DND-41 (cell line): ENCODE data around the gene PTMA.
A peak's percentile ranks its signal among the peaks of the same experiment; 100 is the strongest.

Experiments used
- ATAC-seq: fragments of 200-7000 bp; cut with Tn5 transposase; 3 replicates; pipeline ENCODE4 v1.9.1; 2021; ENCODE audit warnings: low read depth; ENCODE audit not compliant: insufficient read depth
- DNase-seq: peaks from one replicate; pipeline ENCODE4 v3.0.0-alpha.2; 2020
- H2AFZ ChIP-seq: 2 replicates; pipeline ENCODE4 v1.6.0; 2012; ENCODE audit warnings: low read depth, low read length
- H3K27ac ChIP-seq: 2 replicates; pipeline ENCODE4 v1.5.1; 2012; ENCODE audit warnings: low read length, inconsistent platforms
- H3K27me3 ChIP-seq: fragments of 200-600 bp; sonication (generic); 2 replicates; pipeline ENCODE4 v1.6.0; 2012; ENCODE audit warnings: low read length, mild to moderate bottlenecking, inconsistent platforms; ENCODE audit not compliant: insufficient read depth, poor library complexity
- H3K36me3 ChIP-seq: 2 replicates; pipeline ENCODE4 v1.5.1; 2012; ENCODE audit warnings: low read length, inconsistent platforms; ENCODE audit not compliant: insufficient read depth
- H3K4me1 ChIP-seq: 2 replicates; pipeline ENCODE4 v1.5.1; 2012; ENCODE audit warnings: mild to moderate bottlenecking, low read length; ENCODE audit not compliant: insufficient read depth
- H3K4me2 ChIP-seq: 2 replicates; pipeline ENCODE4 v1.6.0; 2012; ENCODE audit warnings: mild to moderate bottlenecking, moderate library complexity, low read length, inconsistent platforms; ENCODE audit not compliant: insufficient read depth
- H3K4me3 ChIP-seq, 2 experiments: fragments of 200-600 bp in 1 of 2; shearing (Covaris generic) in 1 of 2; 2 replicates each; pipeline ENCODE4 v1.5.1; 2012 to 2016; ENCODE audit warnings: inconsistent platforms in 2 of 2, low read length in 2 of 2, mild to moderate bottlenecking in 2 of 2, low read depth in 1 of 2, moderate library complexity in 1 of 2
- H3K79me2 ChIP-seq: 2 replicates; pipeline ENCODE4 v1.6.0; 2012; ENCODE audit warnings: low read length, inconsistent platforms; ENCODE audit not compliant: insufficient read depth
- H3K9ac ChIP-seq: 2 replicates; pipeline ENCODE4 v1.6.0; 2012; ENCODE audit warnings: low read depth, mild to moderate bottlenecking, inconsistent platforms, low read length, moderate library complexity
- H3K9me3 ChIP-seq: 2 replicates; pipeline ENCODE4 v1.5.1; 2012; ENCODE audit warnings: low read length, moderate library complexity, mild to moderate bottlenecking, inconsistent platforms; ENCODE audit not compliant: insufficient read depth, severe bottlenecking
- H4K20me1 ChIP-seq: 2 replicates; pipeline ENCODE4 v1.6.0; 2012; ENCODE audit warnings: low read length; ENCODE audit not compliant: insufficient read depth
- EZH2 ChIP-seq: IDR thresholded peaks from 3 replicates; pipeline ENCODE4 v1.6.1; 2012; ENCODE audit warnings: borderline replicate concordance, low read depth, mild to moderate bottlenecking, moderate library complexity, low read length, inconsistent platforms; ENCODE audit not compliant: severe bottlenecking
- TF ChIP-seq, protein P1 (sequence below): IDR thresholded peaks from 2 replicates; pipeline ENCODE4 v1.5.1; 2012; ENCODE audit warnings: borderline replicate concordance, low read length, moderate library complexity, mild to moderate bottlenecking; ENCODE audit not compliant: poor library complexity, severe bottlenecking; ENCODE audit errors: extremely low read depth

Gene PTMA

DNA sequence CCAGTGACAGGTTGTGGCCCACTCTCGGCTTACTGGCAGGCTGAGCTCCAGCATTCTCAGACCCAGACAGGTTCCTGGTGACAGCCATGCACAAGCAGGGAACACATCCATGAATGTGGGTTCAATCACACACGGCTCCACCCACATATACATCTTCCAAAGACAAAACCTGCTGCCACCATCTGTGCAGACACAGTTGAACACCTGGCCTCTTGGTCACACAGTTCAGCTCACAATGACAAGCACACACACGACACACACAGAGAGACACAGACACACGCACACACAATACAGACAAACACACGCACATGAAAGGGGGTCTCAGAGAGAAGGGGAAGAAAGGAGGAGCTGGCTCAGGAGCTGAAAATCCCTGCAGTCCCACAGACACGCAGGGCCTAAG, 32.1 kb upstream of the PTMA start:
- Histone ChIP-seq H3K27ac (no peak overlapping the region), H3K36me3 (no peaks in the 10 kb centered on the region), H3K9me3 (no peaks in the 10 kb centered on the region), H3K27me3 (no peaks in the 10 kb centered on the region), H3K4me1 (peaks cover 40% of the 10 kb centered on the region), H3K4me2 (no peak overlapping the region), H4K20me1 (no peaks in the 10 kb centered on the region), H2AFZ (no peak overlapping the region), H3K9ac (no peak overlapping the region), H3K4me3 (no peak overlapping the region), H3K79me2 (peaks cover 2% of the 10 kb centered on the region; the same call in 1 of the 2 replicates)
- TF ChIP-seq EZH2, result no peak
- TF ChIP-seq, protein P1, sequence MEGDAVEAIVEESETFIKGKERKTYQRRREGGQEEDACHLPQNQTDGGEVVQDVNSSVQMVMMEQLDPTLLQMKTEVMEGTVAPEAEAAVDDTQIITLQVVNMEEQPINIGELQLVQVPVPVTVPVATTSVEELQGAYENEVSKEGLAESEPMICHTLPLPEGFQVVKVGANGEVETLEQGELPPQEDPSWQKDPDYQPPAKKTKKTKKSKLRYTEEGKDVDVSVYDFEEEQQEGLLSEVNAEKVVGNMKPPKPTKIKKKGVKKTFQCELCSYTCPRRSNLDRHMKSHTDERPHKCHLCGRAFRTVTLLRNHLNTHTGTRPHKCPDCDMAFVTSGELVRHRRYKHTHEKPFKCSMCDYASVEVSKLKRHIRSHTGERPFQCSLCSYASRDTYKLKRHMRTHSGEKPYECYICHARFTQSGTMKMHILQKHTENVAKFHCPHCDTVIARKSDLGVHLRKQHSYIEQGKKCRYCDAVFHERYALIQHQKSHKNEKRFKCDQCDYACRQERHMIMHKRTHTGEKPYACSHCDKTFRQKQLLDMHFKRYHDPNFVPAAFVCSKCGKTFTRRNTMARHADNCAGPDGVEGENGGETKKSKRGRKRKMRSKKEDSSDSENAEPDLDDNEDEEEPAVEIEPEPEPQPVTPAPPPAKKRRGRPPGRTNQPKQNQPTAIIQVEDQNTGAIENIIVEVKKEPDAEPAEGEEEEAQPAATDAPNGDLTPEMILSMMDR, result no peak
- no peak for DNase-seq
- ATAC-seq, result no peak

DNA sequence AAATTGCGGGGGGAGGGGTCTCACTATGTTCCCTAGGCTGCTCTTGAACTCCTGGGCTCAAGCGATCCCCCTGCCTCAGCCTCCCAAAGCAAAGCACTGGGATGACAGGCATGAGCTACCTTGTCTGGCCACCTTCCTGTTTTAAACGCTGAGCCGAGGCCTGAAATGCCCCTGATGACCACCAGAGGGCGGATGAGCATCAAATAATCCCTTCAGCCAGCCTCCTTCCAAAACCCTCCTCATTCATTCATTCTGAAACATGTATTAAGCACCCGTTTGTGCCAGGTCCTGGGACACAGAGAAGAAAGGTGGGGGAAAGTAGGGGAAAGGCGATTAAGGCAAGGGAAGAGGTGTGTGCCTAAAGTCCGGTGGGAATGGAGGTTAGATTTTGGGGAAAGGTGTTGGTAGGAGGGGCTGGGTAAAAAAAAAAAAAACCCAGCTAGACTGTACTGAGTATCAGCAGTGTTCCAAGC, 30.7 kb upstream of the PTMA start:
- Histone ChIP-seq H2AFZ (no peak overlapping the region), H3K4me2 (peak overlapping the region; percentile 31; the same call in 1 of the 2 replicates)
- TF ChIP-seq, protein P1, result peak; percentile 98
- TF ChIP-seq EZH2, result no peak

DNA sequence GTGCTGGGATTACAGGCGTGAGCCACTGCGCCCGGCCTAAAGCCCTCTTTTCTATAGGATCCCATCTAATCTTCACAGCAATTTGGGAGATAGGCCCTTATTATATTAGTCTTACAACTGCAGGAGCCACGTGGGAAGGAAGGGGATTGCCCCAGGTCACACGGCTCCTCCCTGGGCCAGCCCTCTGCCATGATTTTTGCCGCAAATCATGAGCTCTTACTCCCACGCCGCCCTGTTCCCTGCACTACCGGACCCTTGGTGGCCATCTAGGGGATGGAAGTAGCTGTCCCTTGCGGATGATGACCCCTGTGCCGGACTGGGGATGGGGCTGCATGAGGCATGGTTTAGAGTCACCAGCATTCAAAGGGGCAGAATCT, 28.4 kb upstream of the PTMA start:
- Histone ChIP-seq H3K27ac (no peak overlapping the region), H3K79me2 (peaks cover 21% of the 10 kb centered on the region), H2AFZ (no peak overlapping the region), H3K4me1 (peaks cover 40% of the 10 kb centered on the region), H3K4me2 (no peak overlapping the region), H3K36me3 (no peaks in the 10 kb centered on the region), H3K9me3 (no peaks in the 10 kb centered on the region), H3K4me3 (no peak overlapping the region), H3K9ac (no peak overlapping the region), H4K20me1 (no peaks in the 10 kb centered on the region), H3K27me3 (no peaks in the 10 kb centered on the region)
- DNase-seq (no peak), ATAC-seq (no peak)
- TF ChIP-seq EZH2, result no peak
- TF ChIP-seq, protein P1, result no peak

More for the DNA sequence above, 30.7 kb upstream of the PTMA start:
- no peaks in the 10 kb centered on the region for H3K27me3 ChIP-seq
- DNase-seq (peak; percentile 88), ATAC-seq (peak; percentile 87)
- H3K9me3 ChIP-seq, result no peaks in the 10 kb centered on the region
- peaks cover 32% of the 10 kb centered on the region for H3K4me1 ChIP-seq
- H4K20me1 ChIP-seq, result no peaks in the 10 kb centered on the region
- peaks cover 9% of the 10 kb centered on the region for H3K79me2 ChIP-seq
- H3K36me3 ChIP-seq, result no peaks in the 10 kb centered on the region
- H3K27ac ChIP-seq, result no peak overlapping the region
- no peak overlapping the region for H3K9ac ChIP-seq
- H3K4me3 ChIP-seq, result no peak overlapping the region
